Activated naive CD4-positive, alpha-beta T cell treated with Interleukin-2 at 50 U/mL for 16 hours (primary cell): ENCODE results near the gene C1orf116.

Experiments used
- DNase-seq: peaks from one replicate; pipeline ENCODE4 v3.0.0-alpha.2; 2020

Gene C1orf116

GRCh38 chr1:206986402-206986801 is 46.2 kb downstream of the C1orf116 start:
- DNase-seq, result no peak

- no peak for DNase-seq
Observed at GRCh38 chr1:206985162-206985749, 47.3 kb downstream of the C1orf116 start.

GRCh38 chr1:206982216-206982615 is 50.3 kb downstream of the C1orf116 start:
- peak; percentile 60 for DNase-seq

GRCh38 chr1:206979379-206980043 is 53.0 kb downstream of the C1orf116 start:
- no peak for DNase-seq

- DNase-seq, result no peak
Observed at GRCh38 chr1:206978259-206978658, 54.3 kb downstream of the C1orf116 start.

GRCh38 chr1:206975306-206975705 is 57.2 kb downstream of the C1orf116 start:
- no peak for DNase-seq

- DNase-seq, result no peak
Observed at GRCh38 chr1:206974140-206974539, 58.4 kb downstream of the C1orf116 start.

- no peak for DNase-seq
Observed at GRCh38 chr1:206972728-206973127, 59.8 kb downstream of the C1orf116 start.

GRCh38 chr1:206971029-206971655 is 61.4 kb downstream of the C1orf116 start:
- DNase-seq, result no peak

- DNase-seq, result no peak
Observed at GRCh38 chr1:206970446-206970845, 62.1 kb downstream of the C1orf116 start, which contains the start of gene FCAMR. Gene FCAMR (minus strand): TSS chr1:206970460. CDS start chr1:206970125, 335 bp downstream.

GRCh38 chr1:206969090-206969489 is 63.5 kb downstream of the C1orf116 start:
- no peak for DNase-seq
